ENCODE data around the gene RAB3IL1. TPM values are rescaled to one million over a fixed set of nuclear protein-coding genes. Genes with fewer than 3 reads are reported as not detected.

The RAB3IL1 gene
- total RNA-seq, 1 donor: 15.9 TPM

- Histone ChIP-seq H3K27ac (ENCODE audit: low read depth, low read length) (peak overlapping the region; percentile 20), H3K79me2 (ENCODE audit: insufficient read depth, low read length) (peaks cover 61% of the 10 kb centered on the region), H3K4me1 (ENCODE audit: insufficient read depth, low read length) (peaks cover 14% of the 10 kb centered on the region), H3K4me3 (ENCODE audit: insufficient read depth, low read length) (no peak overlapping the region), H4K20me1 (ENCODE audit: insufficient read depth, low read length) (peaks cover 52% of the 10 kb centered on the region), H3K27me3 (ENCODE audit: insufficient read depth, low read length) (no peaks in the 10 kb centered on the region), H3K9me3 (ENCODE audit: low read depth, low read length) (no peaks in the 10 kb centered on the region), H3K36me3 (ENCODE audit: insufficient read depth, low read length) (peaks cover 43% of the 10 kb centered on the region), H3K4me2 (ENCODE audit: insufficient read depth, low read length) (no peak overlapping the region), H2AFZ (ENCODE audit: low read length) (no peak overlapping the region)
- DNase-seq (ENCODE audit: insufficient read length, low spot score, missing footprints): no peak
- no peak for TF ChIP-seq CTCF (IDR thresholded peaks at IDR 0.05; ENCODE audit: extremely low read depth, low read depth, low read length)
These were observed 36.0 kb downstream of the RAB3IL1 start for GRCh38 chr11:61881397-61881796.

DNA sequence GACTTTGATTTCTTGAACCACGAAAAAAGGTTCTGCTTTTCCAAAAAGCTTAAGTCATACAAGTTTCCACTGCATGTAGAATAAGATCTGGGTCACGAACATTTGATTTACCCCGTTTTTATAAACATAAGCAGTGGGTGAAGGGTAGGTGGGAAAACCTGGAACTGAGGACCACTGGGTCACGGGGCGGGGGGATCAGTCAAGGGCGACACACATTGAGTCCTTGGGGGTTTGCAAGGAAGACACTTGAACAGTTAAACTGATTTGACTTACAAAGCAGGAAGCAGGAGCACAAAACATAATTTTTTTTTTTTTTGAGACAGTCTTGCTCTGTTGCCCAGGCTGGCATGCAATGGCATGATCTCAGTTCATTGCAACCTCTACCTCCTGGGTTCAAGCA is 36.9 kb downstream of the RAB3IL1 start:
- TF ChIP-seq CTCF (IDR thresholded peaks at IDR 0.05; ENCODE audit: extremely low read depth, low read depth, low read length): no peak
- Histone ChIP-seq H3K4me3 (ENCODE audit: insufficient read depth, low read length) (no peak overlapping the region), H3K79me2 (ENCODE audit: insufficient read depth, low read length) (peaks cover 51% of the 10 kb centered on the region), H3K4me2 (ENCODE audit: insufficient read depth, low read length) (no peak overlapping the region), H3K27me3 (ENCODE audit: insufficient read depth, low read length) (no peaks in the 10 kb centered on the region), H3K36me3 (ENCODE audit: insufficient read depth, low read length) (peaks cover 44% of the 10 kb centered on the region), H3K27ac (ENCODE audit: low read depth, low read length) (no peak overlapping the region), H4K20me1 (ENCODE audit: insufficient read depth, low read length) (peaks cover 43% of the 10 kb centered on the region), H3K4me1 (ENCODE audit: insufficient read depth, low read length) (peaks cover 14% of the 10 kb centered on the region), H3K9me3 (ENCODE audit: low read depth, low read length) (no peaks in the 10 kb centered on the region), H2AFZ (ENCODE audit: low read length) (no peak overlapping the region)
- no peak for DNase-seq (ENCODE audit: insufficient read length, low spot score, missing footprints)

GRCh38 chr11:61880031-61880430 is 37.3 kb downstream of the RAB3IL1 start:
- H3K79me2 ChIP-seq (ENCODE audit: insufficient read depth, low read length): peaks cover 47% of the 10 kb centered on the region

GRCh38 chr11:61879152-61879551 is 38.2 kb downstream of the RAB3IL1 start:
- no peak overlapping the region for H3K4me2 ChIP-seq (ENCODE audit: insufficient read depth, low read length)
- DNase-seq (ENCODE audit: insufficient read length, low spot score, missing footprints): no peak
- H3K9me3 ChIP-seq (ENCODE audit: low read depth, low read length): no peaks in the 10 kb centered on the region
- peaks cover 37% of the 10 kb centered on the region for H3K36me3 ChIP-seq (ENCODE audit: insufficient read depth, low read length)
- no peak for TF ChIP-seq CTCF (IDR thresholded peaks at IDR 0.05; ENCODE audit: extremely low read depth, low read depth, low read length)
- H3K79me2 ChIP-seq (ENCODE audit: insufficient read depth, low read length): peaks cover 38% of the 10 kb centered on the region
- H2AFZ ChIP-seq (ENCODE audit: low read length): no peak overlapping the region
- peaks cover 14% of the 10 kb centered on the region for H3K4me1 ChIP-seq (ENCODE audit: insufficient read depth, low read length)
- no peak overlapping the region for H3K27ac ChIP-seq (ENCODE audit: low read depth, low read length)
- H4K20me1 ChIP-seq (ENCODE audit: insufficient read depth, low read length): peaks cover 30% of the 10 kb centered on the region
- no peak overlapping the region for H3K4me3 ChIP-seq (ENCODE audit: insufficient read depth, low read length)
- H3K27me3 ChIP-seq (ENCODE audit: insufficient read depth, low read length): no peaks in the 10 kb centered on the region

More at GRCh38 chr11:61880031-61880430, 37.3 kb downstream of the RAB3IL1 start:
- TF ChIP-seq CTCF (IDR thresholded peaks at IDR 0.05; ENCODE audit: extremely low read depth, low read depth, low read length): no peak
- H2AFZ ChIP-seq (ENCODE audit: low read length): no peak overlapping the region
- no peaks in the 10 kb centered on the region for H3K27me3 ChIP-seq (ENCODE audit: insufficient read depth, low read length)
- no peak overlapping the region for H3K4me3 ChIP-seq (ENCODE audit: insufficient read depth, low read length)
- no peak overlapping the region for H3K27ac ChIP-seq (ENCODE audit: low read depth, low read length)
- peaks cover 14% of the 10 kb centered on the region for H3K4me1 ChIP-seq (ENCODE audit: insufficient read depth, low read length)
- peaks cover 39% of the 10 kb centered on the region for H4K20me1 ChIP-seq (ENCODE audit: insufficient read depth, low read length)
- DNase-seq (ENCODE audit: insufficient read length, low spot score, missing footprints): no peak
- H3K9me3 ChIP-seq (ENCODE audit: low read depth, low read length): no peaks in the 10 kb centered on the region
- H3K4me2 ChIP-seq (ENCODE audit: insufficient read depth, low read length): no peak overlapping the region
- H3K36me3 ChIP-seq (ENCODE audit: insufficient read depth, low read length): peaks cover 42% of the 10 kb centered on the region
